ENCODE results near the gene PIK3CB.

- TF ChIP-seq CTCF (IDR thresholded peaks at IDR 0.05; ENCODE audit: low read length) (no peak), EZH2 (IDR thresholded peaks at IDR 0.05; ENCODE audit: borderline replicate concordance, low read length) (no peak)
Measured at GRCh38 chr3:138835397-138835757, 649 bp upstream of the PIK3CB start.

All from OCI-LY1 (cell line).